ENCODE data around the gene MOV10L1. TPM values are rescaled to one million over a fixed set of nuclear protein-coding genes. Genes with fewer than 3 reads are reported as not detected.
A peak's percentile ranks its signal among the peaks of the same experiment; 100 is the strongest.

Gene MOV10L1
- total RNA-seq, 1 experiment from 2014 or later: 0.26 TPM

GRCh38 chr22:50185375-50186087, 95.7 kb downstream of the MOV10L1 start, which contains the start of gene TRABD:
TRABD (plus strand) TSS chr22:50185913; CDS start chr22:50193061, 7,148 bp downstream.
- H3K27me3 ChIP-seq (ENCODE audit: low read length): no peaks in the 10 kb centered on the region
- BruUV-seq (replicated peaks): no TSS peak
- POLR2A ChIA-PET (ENCODE audit: unreplicated experiment): no interaction called here

GRCh38 chr22:50186181-50186714, 96.4 kb downstream of the MOV10L1 start:
- H3K9me3 ChIP-seq (ENCODE audit: low read length): no peaks in the 10 kb centered on the region
- BruUV-seq (replicated peaks): no TSS peak
- no peak for DNase-seq
- no peaks in the 10 kb centered on the region for H3K36me3 ChIP-seq (ENCODE audit: low read depth, low read length)
- peaks cover 36% of the 10 kb centered on the region for H3K4me1 ChIP-seq (ENCODE audit: insufficient read depth, low read length)
- intact Hi-C loops (cut with micrococcal nuclease): no loop called here
- no peaks in the 10 kb centered on the region for H3F3A ChIP-seq (ENCODE audit: low read length, unreplicated experiment)
- H3K4me2 ChIP-seq (ENCODE audit: low read length): peak overlapping the region; percentile 94
- H3K9me2 ChIP-seq (replicated peaks; ENCODE audit: low read length): no peaks in the 10 kb centered on the region
- H3K79me2 ChIP-seq (ENCODE audit: low read length): peaks cover 46% of the 10 kb centered on the region
- ChIA-PET POLR2A (ENCODE audit: unreplicated experiment) (no interaction called here), CTCF (interaction anchor here (0.8 kb wide), 1 partner anchor 71 kb away, joined by 3 read pairs; no protein-coding TSS in a partner anchor)
- no peaks in the 10 kb centered on the region for H3K27me3 ChIP-seq (ENCODE audit: low read length)
- no peak for ATAC-seq
- no peaks in the 10 kb centered on the region for H4K20me1 ChIP-seq (ENCODE audit: low read length)
- 0 out of 2 replicates have a peak overlapping the region, but pooled peaks have one; percentile 7 for H2AFZ ChIP-seq (ENCODE audit: low read length)
- peak overlapping the region; percentile 86 for H3K9ac ChIP-seq (ENCODE audit: low read length)
- H3K27ac ChIP-seq (ENCODE audit: low read length): peak overlapping the region; percentile 29
- H3K4me3 ChIP-seq (ENCODE audit: low read length): peak overlapping the region; percentile 77
- TF ChIP-seq CTCF (conservative IDR thresholded peaks at IDR 0.05; ENCODE audit: low read depth, low read length) (no peak), EZH2 (IDR thresholded peaks at IDR 0.05; ENCODE audit: low read length, unreplicated experiment) (no peak), EZH2phosphoT487 (IDR thresholded peaks at IDR 0.05; ENCODE audit: borderline replicate concordance, low read length) (no peak)

More at GRCh38 chr22:50185375-50186087, 95.7 kb downstream of the MOV10L1 start, which contains the start of gene TRABD:
- H3K36me3 ChIP-seq (ENCODE audit: low read depth, low read length): no peaks in the 10 kb centered on the region
- no peaks in the 10 kb centered on the region for H3F3A ChIP-seq (ENCODE audit: low read length, unreplicated experiment)
- no peaks in the 10 kb centered on the region for H3K9me2 ChIP-seq (replicated peaks; ENCODE audit: low read length)
- peak within 1 kb of the TSS; percentile 57; the same call in 1 of the 2 replicates for H2AFZ ChIP-seq (ENCODE audit: low read length)
- CTCF ChIA-PET: no interaction called here
- H3K27ac ChIP-seq (ENCODE audit: low read length): peak within 1 kb of the TSS; percentile 29
- DNase-seq (peak; percentile 82), ATAC-seq (peak; percentile 77)
- TF ChIP-seq CTCF (conservative IDR thresholded peaks at IDR 0.05; ENCODE audit: low read depth, low read length) (no peak), EZH2 (IDR thresholded peaks at IDR 0.05; ENCODE audit: low read length, unreplicated experiment) (no peak), EZH2phosphoT487 (IDR thresholded peaks at IDR 0.05; ENCODE audit: borderline replicate concordance, low read length) (no peak)
- peaks cover 39% of the 10 kb centered on the region for H3K79me2 ChIP-seq (ENCODE audit: low read length)
- peaks cover 29% of the 10 kb centered on the region for H3K4me1 ChIP-seq (ENCODE audit: insufficient read depth, low read length)
- peak within 1 kb of the TSS; percentile 94 for H3K4me2 ChIP-seq (ENCODE audit: low read length)
- H3K9ac ChIP-seq (ENCODE audit: low read length): peak within 1 kb of the TSS; percentile 86
- intact Hi-C loops (cut with micrococcal nuclease): no loop called here
- peak within 1 kb of the TSS; percentile 77 for H3K4me3 ChIP-seq (ENCODE audit: low read length)
- no peaks in the 10 kb centered on the region for H3K9me3 ChIP-seq (ENCODE audit: low read length)
- H4K20me1 ChIP-seq (ENCODE audit: low read length): no peaks in the 10 kb centered on the region
